Duodenal mucosa (tissue), 2 donors: ENCODE results near the gene ADGRG1.

Source experiments
- H3K27ac ChIP-seq: one replicate; pipeline ENCODE4 v1.7.0; 2013; ENCODE audit warnings: low read depth, low read length
- H3K27me3 ChIP-seq, 2 donors: one replicate each; pipeline ENCODE4 v1.7.0; 2013; ENCODE audit warnings: low read length in 2 of 2, control low read depth in 1 of 2; ENCODE audit not compliant: insufficient read depth in 2 of 2, control insufficient read depth in 1 of 2
- H3K36me3 ChIP-seq, 2 donors: one replicate each; pipeline ENCODE4 v1.7.0; 2013; ENCODE audit warnings: low read length in 2 of 2, control low read depth in 1 of 2; ENCODE audit not compliant: insufficient read depth in 2 of 2, control insufficient read depth in 1 of 2
- H3K4me1 ChIP-seq, 2 donors: one replicate each; pipeline ENCODE4 v1.7.0; 2013; ENCODE audit warnings: low read length in 2 of 2, control low read depth in 1 of 2; ENCODE audit not compliant: insufficient read depth in 2 of 2, control insufficient read depth in 1 of 2
- H3K4me3 ChIP-seq, 2 donors: one replicate each; pipeline ENCODE4 v1.7.0; 2013; ENCODE audit warnings: low read length in 2 of 2, low read depth in 1 of 2
- H3K9ac ChIP-seq, 2 donors: one replicate each; pipeline ENCODE4 v1.7.0; 2013; ENCODE audit warnings: low read length in 2 of 2, low read depth in 1 of 2
- H3K9me3 ChIP-seq, 2 donors: one replicate each; pipeline ENCODE4 v1.7.0; 2013; ENCODE audit warnings: low read length in 2 of 2, control low read depth in 1 of 2; ENCODE audit not compliant: control insufficient read depth in 1 of 2

ADGRG1 gene

GRCh38 chr16:57613514-57613913 is 14.9 kb upstream of the ADGRG1 start:
- peaks cover 26 to 28% of the 10 kb centered on the region in 2 donors for H3K4me1 ChIP-seq
- no peaks in the 10 kb centered on the region for H3K36me3 ChIP-seq
- no peaks in the 10 kb centered on the region for H3K27me3 ChIP-seq
- H3K9me3 ChIP-seq = no peaks in the 10 kb centered on the region
- H3K27ac ChIP-seq = no peak overlapping the region
- H3K9ac ChIP-seq = no peak overlapping the region
- no peak overlapping the region for H3K4me3 ChIP-seq

GRCh38 chr16:57614536-57614935 is 13.9 kb upstream of the ADGRG1 start:
- no peak overlapping the region for H3K27ac ChIP-seq
- no peaks in the 10 kb centered on the region for H3K9me3 ChIP-seq
- no peaks in the 10 kb centered on the region for H3K36me3 ChIP-seq
- no peak overlapping the region for H3K4me3 ChIP-seq
- no peaks in the 10 kb centered on the region for H3K27me3 ChIP-seq
- no peak overlapping the region for H3K9ac ChIP-seq
- peaks cover 16 to 25% of the 10 kb centered on the region in 2 donors for H3K4me1 ChIP-seq

DNA sequence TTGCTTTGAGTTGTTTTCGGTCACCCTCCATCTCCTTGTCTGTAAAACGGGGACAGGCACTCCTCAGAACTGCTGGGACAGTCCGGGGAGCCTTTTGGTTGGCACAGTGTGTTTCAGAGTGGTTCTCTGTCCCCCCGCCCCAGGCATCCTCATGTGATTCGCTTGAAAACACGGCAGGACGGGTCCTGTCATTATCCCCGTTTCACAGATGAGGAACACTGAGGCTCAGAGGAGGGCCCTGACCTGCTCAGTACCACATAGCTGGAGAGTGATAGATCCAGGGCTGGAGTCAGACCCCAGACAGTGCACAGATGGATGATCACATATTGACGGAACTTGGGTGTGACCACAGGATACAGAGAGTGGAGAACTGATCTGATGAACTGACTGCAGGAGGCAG is 13.5 kb upstream of the ADGRG1 start:
- peaks cover 11 to 22% of the 10 kb centered on the region in 2 donors for H3K4me1 ChIP-seq
- no peak overlapping the region for H3K4me3 ChIP-seq
- H3K27me3 ChIP-seq = no peaks in the 10 kb centered on the region
- H3K9me3 ChIP-seq = no peaks in the 10 kb centered on the region
- H3K9ac ChIP-seq = no peak overlapping the region
- no peak overlapping the region for H3K27ac ChIP-seq
- H3K36me3 ChIP-seq = no peaks in the 10 kb centered on the region

DNA sequence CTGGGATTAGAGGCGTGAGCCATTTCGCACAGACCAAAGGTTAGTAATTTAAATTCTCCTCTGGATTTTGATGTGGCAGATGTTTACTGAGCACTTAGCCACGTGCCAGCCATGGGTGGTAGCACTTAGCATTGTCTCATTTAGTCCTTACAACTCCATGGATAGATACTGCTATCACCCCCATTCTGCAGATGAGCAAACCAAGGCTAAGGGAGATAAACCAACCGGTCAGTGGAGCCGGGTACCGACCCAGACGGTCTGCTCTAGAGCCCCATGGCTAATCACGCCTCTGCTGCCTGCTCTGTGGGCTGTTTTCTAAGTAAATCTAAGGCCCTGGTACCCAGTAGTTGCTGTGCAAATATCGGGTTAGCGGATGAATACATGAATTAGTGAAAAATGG is 12.6 kb upstream of the ADGRG1 start:
- no peaks in the 10 kb centered on the region for H3K36me3 ChIP-seq
- no peak overlapping the region for H3K27ac ChIP-seq
- no peak overlapping the region for H3K9ac ChIP-seq
- H3K27me3 ChIP-seq = no peaks in the 10 kb centered on the region
- H3K4me3 ChIP-seq = no peak overlapping the region
- H3K9me3 ChIP-seq = no peaks in the 10 kb centered on the region
- peaks cover 3 to 16% of the 10 kb centered on the region in 2 donors for H3K4me1 ChIP-seq

GRCh38 chr16:57616241-57616640 is 12.2 kb upstream of the ADGRG1 start:
- Histone ChIP-seq H3K4me3 (no peak overlapping the region), H3K9me3 (no peaks in the 10 kb centered on the region), H3K27ac (no peak overlapping the region), H3K9ac (no peak overlapping the region), H3K27me3 (no peaks in the 10 kb centered on the region), H3K36me3 (no peaks in the 10 kb centered on the region), H3K4me1 (peaks cover 0 to 16% of the 10 kb centered on the region in 2 donors)

- Histone ChIP-seq H3K27me3 (no peaks in the 10 kb centered on the region), H3K27ac (no peak overlapping the region), H3K9me3 (no peaks in the 10 kb centered on the region), H3K9ac (no peak overlapping the region), H3K36me3 (no peaks in the 10 kb centered on the region), H3K4me3 (no peak overlapping the region), H3K4me1 (peaks cover 4 to 21% of the 10 kb centered on the region in 2 donors)
Observed at GRCh38 chr16:57616876-57617275, 11.6 kb upstream of the ADGRG1 start.

DNA sequence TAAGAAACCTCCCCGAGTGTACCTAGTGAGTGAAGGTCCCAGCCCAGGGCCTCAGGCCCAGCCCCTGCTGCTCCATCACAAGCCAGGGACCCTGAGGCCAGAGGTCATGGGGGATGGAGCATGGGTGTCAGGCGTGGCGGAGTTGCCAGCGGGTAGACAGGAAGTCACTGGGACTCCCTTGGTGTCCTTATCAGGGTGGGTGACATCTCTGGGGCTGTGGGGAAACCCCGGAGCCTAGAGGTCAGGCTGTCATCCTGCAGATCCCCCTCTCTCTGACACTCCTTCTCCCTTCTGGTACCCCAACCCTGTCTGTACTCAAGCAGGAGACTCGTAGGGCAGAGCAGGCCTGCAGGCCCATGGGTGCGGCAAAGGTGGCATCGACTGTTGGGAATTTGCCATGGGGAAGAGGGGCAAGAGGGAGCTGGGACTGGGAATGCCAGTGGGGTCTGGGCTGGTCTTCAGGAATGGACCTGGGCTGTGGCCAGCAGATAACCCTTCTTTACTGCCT is 10.8 kb upstream of the ADGRG1 start:
- no peak overlapping the region for H3K4me3 ChIP-seq
- peaks cover 12 to 29% of the 10 kb centered on the region in 2 donors for H3K4me1 ChIP-seq
- H3K36me3 ChIP-seq = no peaks in the 10 kb centered on the region
- H3K9me3 ChIP-seq = no peaks in the 10 kb centered on the region
- H3K27me3 ChIP-seq = no peaks in the 10 kb centered on the region
- H3K9ac ChIP-seq = no peak overlapping the region
- no peak overlapping the region for H3K27ac ChIP-seq

- H3K4me1 ChIP-seq = peaks cover 18 to 37% of the 10 kb centered on the region in 2 donors
- no peak overlapping the region for H3K9ac ChIP-seq
- H3K27ac ChIP-seq = peak overlapping the region; percentile 13
- no peaks in the 10 kb centered on the region for H3K36me3 ChIP-seq
- H3K27me3 ChIP-seq = no peaks in the 10 kb centered on the region
- no peak overlapping the region for H3K4me3 ChIP-seq
- H3K9me3 ChIP-seq = no peaks in the 10 kb centered on the region
Observed at GRCh38 chr16:57618296-57619132, 9.9 kb upstream of the ADGRG1 start.

DNA sequence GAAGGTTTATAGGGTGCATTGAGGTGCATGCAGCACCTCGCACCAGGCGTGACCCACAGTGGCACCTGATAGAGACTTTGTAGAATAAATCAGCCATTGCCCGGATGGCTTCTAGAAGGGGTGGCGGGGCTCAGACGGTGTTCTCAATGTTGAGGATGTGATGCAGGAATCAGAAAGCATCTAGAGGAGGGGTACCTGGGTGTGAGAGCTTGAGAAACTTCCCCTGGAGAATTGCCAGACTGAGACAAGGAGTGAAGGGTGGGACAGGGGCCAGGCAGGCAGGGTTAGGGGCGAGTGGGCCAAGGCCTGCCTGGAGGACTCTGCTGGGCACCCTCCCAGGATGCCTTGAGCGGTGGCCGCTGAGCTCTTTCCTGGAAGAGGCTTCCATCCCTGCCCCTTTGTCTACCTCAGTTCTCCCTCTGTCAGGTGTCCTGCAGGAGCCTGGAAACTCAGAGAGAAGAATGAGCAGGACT is 9.3 kb upstream of the ADGRG1 start:
- Histone ChIP-seq H3K4me3 (peak overlapping the region; percentile 71 to 73), H3K9me3 (no peaks in the 10 kb centered on the region), H3K9ac (no peak overlapping the region), H3K27me3 (no peaks in the 10 kb centered on the region), H3K4me1 (peaks cover 18 to 41% of the 10 kb centered on the region in 2 donors), H3K27ac (peak overlapping the region; percentile 82), H3K36me3 (no peaks in the 10 kb centered on the region)

DNA sequence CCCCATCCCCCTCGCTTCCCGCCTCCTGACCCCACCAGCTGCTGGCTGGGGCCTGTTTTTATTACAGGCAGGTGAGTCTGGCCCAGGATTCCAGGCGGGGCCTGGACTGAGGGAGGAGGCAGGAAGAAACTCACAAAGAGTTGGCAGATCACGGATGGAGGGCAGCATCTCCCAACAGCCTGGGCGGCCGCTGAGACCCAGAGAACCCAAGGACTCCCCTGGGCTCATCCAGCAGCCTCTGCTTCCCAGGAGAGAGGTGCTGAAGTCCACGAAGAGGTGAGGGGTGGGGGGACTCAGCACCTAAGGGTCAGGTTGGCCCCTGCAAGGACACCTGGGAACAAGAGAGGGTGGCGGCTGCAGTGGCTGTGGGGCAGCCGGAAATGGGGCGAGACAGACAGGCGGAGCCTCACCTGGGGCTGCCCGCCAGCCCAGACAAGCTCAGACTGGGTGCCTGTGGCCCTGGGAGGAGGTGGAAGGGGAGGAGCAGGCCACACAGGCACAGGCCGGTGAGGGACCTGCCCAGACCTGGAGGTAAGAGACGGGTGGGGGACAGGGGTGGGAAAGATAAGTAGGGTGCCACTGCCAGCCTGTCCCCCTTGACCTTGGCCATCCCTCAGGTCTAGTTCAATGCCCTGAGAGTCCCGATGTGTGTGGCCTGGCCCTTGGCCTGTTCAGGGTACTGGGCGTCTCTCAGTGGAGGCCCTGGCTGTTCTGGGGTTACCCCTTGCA is 8.7 kb upstream of the ADGRG1 start:
- peak overlapping the region; percentile 82 for H3K27ac ChIP-seq
- H3K9me3 ChIP-seq = no peaks in the 10 kb centered on the region
- no peaks in the 10 kb centered on the region for H3K27me3 ChIP-seq
- peaks cover 18 to 41% of the 10 kb centered on the region in 2 donors for H3K4me1 ChIP-seq
- H3K9ac ChIP-seq = peak overlapping the region; percentile 70 to 72
- peak overlapping the region; percentile 71 to 73 for H3K4me3 ChIP-seq
- H3K36me3 ChIP-seq = no peaks in the 10 kb centered on the region
